C4-2B (cell line): Measurements from ENCODE around the gene BSG.

Experiments
- ZFX ChIP-seq: fragments of 450-650 bp; IDR thresholded peaks from 2 replicates; pipeline ENCODE4 v1.6.1; 2017
- TF ChIP-seq, protein P1 (sequence below): fragments of 450-650 bp; conservative IDR thresholded peaks from 2 replicates; pipeline ENCODE4 v1.5.1; 2017; ENCODE audit warnings: mild to moderate bottlenecking

- TF ChIP-seq, protein P1, sequence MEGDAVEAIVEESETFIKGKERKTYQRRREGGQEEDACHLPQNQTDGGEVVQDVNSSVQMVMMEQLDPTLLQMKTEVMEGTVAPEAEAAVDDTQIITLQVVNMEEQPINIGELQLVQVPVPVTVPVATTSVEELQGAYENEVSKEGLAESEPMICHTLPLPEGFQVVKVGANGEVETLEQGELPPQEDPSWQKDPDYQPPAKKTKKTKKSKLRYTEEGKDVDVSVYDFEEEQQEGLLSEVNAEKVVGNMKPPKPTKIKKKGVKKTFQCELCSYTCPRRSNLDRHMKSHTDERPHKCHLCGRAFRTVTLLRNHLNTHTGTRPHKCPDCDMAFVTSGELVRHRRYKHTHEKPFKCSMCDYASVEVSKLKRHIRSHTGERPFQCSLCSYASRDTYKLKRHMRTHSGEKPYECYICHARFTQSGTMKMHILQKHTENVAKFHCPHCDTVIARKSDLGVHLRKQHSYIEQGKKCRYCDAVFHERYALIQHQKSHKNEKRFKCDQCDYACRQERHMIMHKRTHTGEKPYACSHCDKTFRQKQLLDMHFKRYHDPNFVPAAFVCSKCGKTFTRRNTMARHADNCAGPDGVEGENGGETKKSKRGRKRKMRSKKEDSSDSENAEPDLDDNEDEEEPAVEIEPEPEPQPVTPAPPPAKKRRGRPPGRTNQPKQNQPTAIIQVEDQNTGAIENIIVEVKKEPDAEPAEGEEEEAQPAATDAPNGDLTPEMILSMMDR = no peak
- TF ChIP-seq ZFX = no peak
These were observed 48.2 kb upstream of the BSG start for GRCh38 chr19:524062-524674.
